RCC 7860 (cell line): ENCODE results near the gene GOLT1B.
"Not testable (repeated sequence)": the region's sequence is repeated elsewhere in the genome, so short reads cannot be mapped to it uniquely, and the experiment has no call there.

Experiments used
- DNase-seq: peaks from one replicate; pipeline ENCODE4 v3.0.0-alpha.2; 2015; ENCODE audit warnings: low spot score
- FAIRE-seq: peaks from 2 replicates; lab custom pipeline; 2012; peaks lifted over from hg19 to GRCh38; lab: Jason Lieb, UNC

GOLT1B gene

DNA sequence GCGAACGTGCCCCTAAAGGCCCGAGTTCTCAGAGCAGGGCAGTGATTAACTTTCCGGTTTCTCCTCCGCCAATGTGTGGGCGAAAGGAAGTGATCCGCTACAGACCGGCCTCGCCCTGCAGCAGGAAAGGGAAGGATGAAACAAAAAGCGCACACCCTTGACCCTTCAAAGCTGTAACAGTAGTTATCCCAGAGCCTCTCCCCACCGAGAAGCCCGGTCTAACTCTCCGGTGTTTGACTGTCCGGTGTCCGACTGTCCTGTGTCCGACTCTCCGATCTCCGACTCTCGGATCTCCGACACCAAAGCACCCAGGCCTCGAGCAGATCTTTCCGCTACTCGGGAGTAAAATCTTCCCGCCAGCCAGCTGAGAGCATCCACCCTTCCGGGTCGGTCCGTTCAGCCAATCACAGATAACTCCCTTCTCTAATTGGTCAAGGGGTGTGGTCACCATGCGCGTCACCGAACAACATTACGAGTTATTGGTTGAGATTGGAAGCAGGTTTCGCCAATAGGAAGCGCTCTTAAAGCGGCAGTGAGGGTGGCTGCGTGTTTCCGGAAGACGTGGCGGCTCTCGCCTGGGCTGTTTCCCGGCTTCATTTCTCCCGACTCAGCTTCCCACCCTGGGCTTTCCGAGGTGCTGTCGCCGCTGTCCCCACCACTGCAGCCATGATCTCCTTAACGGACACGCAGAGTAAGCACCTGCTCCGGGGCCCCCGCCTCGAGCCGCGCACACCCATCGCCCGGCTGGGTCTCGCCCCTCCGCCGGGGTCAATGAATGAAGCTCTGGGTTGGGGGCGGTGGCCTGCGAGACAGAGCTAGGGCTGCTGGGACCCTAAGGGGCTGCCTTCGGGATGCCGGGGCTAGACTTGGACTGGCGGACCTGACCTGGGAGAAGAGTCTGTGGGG, at the start of gene GOLT1B, which contains the start of gene RECQL:
Gene GOLT1B (plus strand): TSS at position 532 of the 906 bp plus-strand sequence. CDS start 135 bp downstream, at position 667.
Gene RECQL (minus strand): TSS at position 378 of the 906 bp plus-strand sequence. CDS start 2,065 bp downstream, outside the sequence.
- FAIRE-seq: peak; percentile 91
- DNase-seq: peak; percentile 95

GRCh38 chr12:21453312-21453852, 48.2 kb upstream of the GOLT1B start:
- no peak for DNase-seq
- no peak for FAIRE-seq

- FAIRE-seq (no peak), DNase-seq (no peak)
Observed at GRCh38 chr12:21456291-21456780, 45.3 kb upstream of the GOLT1B start.

DNA sequence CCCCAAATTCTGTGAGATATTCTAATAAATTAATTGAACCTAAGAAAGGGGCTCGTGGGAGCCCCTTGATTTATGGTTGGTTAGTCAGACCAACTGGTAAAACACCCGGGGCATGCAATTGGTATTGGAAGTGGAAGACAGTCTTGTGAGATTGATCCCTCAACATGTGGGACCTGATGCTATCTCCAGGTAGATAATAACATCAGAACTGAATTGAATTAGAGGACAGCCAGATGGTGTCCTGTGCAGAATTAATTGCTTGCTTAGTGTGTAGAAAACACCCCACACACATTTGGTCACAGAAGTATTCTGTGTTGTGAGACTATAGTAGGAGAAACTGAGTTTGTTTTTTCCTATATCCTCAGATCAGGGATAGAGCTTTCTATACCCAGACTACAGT, 42.1 kb upstream of the GOLT1B start:
- DNase-seq (no peak), FAIRE-seq (no peak)

DNA sequence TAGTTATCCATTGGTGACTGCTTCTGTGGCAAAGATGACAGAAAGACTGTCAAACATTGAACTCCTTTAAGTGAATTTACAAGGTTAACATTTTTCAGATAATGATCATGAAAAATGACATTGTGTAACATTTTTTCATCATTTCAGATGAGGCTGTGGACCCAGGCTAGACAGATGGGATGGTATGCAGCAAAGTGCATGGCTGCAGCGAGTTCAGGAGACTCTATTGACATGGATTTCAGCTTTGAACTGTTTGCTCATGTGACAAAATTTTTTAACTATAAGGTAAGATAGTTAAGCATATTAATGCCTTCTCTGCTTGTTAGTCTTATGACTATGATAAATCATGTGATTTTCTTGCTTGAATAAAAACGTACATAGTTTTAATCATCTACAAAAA, 34.3 kb upstream of the GOLT1B start:
- DNase-seq, FAIRE-seq: not testable (repeated sequence)

DNA sequence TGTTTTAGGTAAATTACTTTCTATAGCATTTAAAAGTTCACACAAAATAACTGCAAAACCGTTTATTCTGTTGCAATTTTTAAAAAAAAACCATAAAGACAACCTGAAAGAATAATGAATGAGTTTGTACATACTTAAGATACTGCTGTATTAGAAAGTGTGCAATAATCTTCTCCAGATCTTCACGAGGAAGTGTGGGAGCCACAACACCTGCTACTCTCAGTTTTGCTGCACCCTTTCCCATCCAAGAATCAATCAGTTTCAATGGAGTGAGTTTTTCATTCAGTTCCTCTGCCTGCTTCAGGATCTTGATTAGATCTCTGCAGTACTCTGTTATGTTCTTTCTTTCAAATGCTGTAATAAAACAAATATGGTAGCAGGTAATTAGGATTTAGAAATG, 30.3 kb upstream of the GOLT1B start:
- DNase-seq (no peak), FAIRE-seq (no peak)

DNA sequence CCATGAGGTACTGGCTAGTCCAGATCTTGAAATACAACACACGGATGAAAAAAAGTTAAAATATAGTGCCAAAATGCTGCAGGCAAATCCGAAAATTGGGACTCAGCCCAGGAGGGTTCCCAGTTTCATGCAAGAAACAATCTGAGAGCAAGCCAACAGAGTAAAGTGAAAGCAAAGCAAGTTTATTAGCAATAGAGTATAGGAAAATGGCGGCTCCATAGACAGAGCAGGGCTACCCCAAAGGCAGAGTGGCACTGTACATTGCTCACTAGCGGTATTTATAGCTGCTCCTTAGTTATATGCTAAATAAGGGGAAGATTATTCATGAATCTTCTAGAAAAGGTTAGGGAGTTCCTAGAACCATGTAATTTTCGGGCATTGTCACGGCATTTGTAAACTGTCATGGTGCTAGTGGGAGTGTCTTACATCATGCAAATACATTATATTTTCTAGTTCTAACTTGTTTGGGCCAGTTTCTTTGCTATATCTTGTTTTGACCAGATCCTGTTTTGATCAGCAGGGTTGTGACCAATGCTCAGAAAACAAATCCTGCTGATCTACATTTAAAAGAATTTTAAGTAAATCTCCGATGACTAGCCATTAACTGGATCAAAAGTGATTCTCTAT, 29.3 kb upstream of the GOLT1B start:
- FAIRE-seq: no peak
- no peak for DNase-seq

GRCh38 chr12:21475552-21475951, 26.0 kb upstream of the GOLT1B start:
- FAIRE-seq: no peak
- no peak for DNase-seq

DNA sequence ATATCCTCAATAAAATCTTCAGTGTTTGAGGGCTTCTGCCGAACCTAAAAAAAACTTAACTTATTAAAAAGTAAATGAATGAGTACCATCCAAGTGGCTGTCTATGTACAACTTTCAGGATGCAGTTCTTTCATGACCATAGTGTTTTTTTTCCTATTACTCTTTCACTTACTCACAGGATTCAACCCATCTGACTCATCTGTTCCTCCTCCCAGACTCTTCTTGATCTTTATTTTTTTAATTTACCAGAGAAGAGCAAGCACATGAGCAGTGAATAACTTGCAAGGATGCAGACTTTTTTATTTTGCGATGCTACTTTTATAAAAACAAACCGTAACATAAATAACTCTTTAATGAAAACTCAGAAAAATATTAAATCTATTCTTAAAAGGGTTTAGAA, 24.6 kb upstream of the GOLT1B start:
- no peak for FAIRE-seq
- DNase-seq: no peak

DNA sequence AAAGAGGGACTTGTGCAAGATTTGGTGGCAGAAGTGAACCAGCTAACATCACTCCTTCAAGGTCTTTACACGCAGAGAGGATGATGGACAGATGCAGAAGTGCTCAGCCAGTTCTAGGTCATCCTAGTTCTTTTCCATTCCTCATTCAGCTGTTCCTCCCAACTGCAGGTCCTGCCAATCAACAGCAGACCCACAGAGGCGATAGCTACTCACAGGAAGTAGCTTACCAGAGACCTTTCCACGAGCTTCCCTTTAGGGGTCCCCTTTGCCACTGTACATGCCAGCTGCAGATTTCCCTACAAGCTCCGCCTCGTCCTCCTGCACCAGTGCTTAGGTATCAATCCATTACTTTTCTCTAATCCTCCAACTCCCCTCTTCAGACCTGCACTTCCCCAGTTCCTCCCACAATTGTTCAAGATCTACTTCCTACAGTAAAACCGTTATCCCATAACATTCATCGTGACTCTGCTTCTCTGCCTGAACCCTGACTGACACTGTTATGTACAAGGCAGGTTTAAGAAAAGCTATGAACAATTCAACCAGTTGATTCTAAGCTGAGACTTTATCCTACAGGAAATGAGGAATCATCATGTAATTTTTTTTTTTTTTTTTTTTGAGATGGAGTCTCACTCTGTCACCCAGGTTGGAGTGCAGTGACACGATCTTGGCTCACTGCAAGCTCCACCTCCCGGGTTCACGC, 22.7 kb upstream of the GOLT1B start:
- FAIRE-seq (no peak), DNase-seq (no peak)

GRCh38 chr12:21483531-21483930, 18.1 kb upstream of the GOLT1B start:
- FAIRE-seq (no peak), DNase-seq (no peak)

DNA sequence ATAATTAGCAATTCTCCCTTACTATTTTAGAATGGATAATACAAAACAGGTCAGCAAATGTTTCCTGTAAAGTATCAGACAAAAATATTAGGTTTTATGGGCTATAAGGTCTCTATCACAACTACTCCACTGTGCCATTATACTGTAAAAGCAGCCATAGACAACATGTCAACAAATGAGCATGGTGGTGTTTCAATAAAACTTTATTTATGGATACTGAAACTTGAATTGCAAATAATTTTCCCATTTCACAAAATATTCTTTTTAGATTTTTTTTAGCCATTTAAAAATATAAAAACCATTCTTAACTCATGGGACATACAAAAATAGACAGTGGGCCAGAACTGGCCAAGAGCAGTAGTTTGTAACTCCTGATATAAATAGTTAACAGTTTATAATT, 15.6 kb upstream of the GOLT1B start:
- FAIRE-seq: no peak
- no peak for DNase-seq

- no peak for DNase-seq
- FAIRE-seq: no peak
Observed at GRCh38 chr12:21499765-21500164, 1.8 kb upstream of the GOLT1B start.

- DNase-seq (no peak), FAIRE-seq (no peak)
Observed at GRCh38 chr12:21500786-21501257, 767 bp upstream of the GOLT1B start.

- no peak for FAIRE-seq
- DNase-seq: no peak
Observed at GRCh38 chr12:21502164-21502496, 541 bp downstream of the GOLT1B start.

GRCh38 chr12:21502872-21503271, 1.3 kb downstream of the GOLT1B start:
- no peak for DNase-seq

DNA sequence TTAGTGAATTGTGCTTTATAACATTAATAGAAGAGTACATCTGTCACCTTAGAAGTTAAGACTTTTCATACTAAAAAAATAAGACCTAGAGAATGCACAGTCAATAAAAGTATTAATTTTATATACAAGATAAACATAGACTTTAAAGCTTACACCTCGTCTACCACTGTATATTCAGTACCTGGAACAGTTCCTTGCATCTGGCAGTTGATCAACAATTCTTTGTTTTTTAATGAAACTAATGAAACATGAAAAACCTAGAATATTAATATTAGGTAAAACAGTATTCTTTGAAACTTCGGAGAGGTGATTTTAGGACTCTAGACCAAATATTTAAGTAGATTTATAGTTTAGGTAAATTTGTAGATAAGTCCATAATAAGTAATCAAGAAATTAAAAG, 4.3 kb downstream of the GOLT1B start:
- DNase-seq (no peak), FAIRE-seq (no peak)

More at GRCh38 chr12:21502872-21503271, 1.3 kb downstream of the GOLT1B start:
- no peak for FAIRE-seq

GRCh38 chr12:21507849-21508248, 6.3 kb downstream of the GOLT1B start:
- no peak for FAIRE-seq
- DNase-seq: no peak

GRCh38 chr12:21509768-21510167, 8.2 kb downstream of the GOLT1B start:
- DNase-seq (no peak), FAIRE-seq (no peak)

GRCh38 chr12:21516281-21516680, 14.7 kb downstream of the GOLT1B start:
- no peak for DNase-seq
- no peak for FAIRE-seq

- DNase-seq (no peak), FAIRE-seq (no peak)
Observed at GRCh38 chr12:21518451-21518850, 16.9 kb downstream of the GOLT1B start.
